HFF-Myc (cell line): ENCODE results near the gene ADORA2A.

Experiments
- DNase-seq: peaks from one replicate; pipeline ENCODE4 v3.0.0-alpha.2; 2011; ENCODE audit warnings: low read depth; ENCODE audit errors: extremely low read depth
- H3K4me3 ChIP-seq: replicated peaks from 2 replicates; pipeline ENCODE4 v1.5.1; 2011; ENCODE audit warnings: low read depth, mild to moderate bottlenecking, control low read depth, low read length
- TF ChIP-seq, protein P1 (sequence below): IDR thresholded peaks from 2 replicates; pipeline ENCODE4 v1.5.1; 2012; ENCODE audit warnings: mild to moderate bottlenecking, low read depth, low read length, control low read depth; ENCODE audit errors: missing control alignments

The ADORA2A gene

DNA sequence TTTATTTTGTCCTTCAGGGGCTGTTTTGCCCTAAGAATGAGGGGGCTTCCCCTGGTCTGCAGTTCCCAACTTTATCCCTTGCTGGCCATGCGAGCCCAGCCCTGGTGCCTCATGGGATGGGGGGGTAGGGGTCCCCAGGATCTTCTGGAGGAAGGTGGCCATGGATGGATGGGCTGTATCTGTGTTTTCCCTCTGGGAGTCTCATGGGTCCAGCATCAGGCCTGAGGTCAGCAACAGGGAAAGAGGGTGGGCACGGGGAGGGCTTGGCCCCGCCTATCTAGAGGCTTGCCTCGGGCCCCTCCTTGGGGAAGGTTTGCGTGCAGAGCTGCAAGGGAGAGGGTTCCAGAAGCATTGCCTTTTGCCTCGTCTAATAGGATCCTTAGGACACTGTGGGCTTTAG lies 10.8 kb upstream of the ADORA2A start:
- DNase-seq, result no peak
- TF ChIP-seq, protein P1, sequence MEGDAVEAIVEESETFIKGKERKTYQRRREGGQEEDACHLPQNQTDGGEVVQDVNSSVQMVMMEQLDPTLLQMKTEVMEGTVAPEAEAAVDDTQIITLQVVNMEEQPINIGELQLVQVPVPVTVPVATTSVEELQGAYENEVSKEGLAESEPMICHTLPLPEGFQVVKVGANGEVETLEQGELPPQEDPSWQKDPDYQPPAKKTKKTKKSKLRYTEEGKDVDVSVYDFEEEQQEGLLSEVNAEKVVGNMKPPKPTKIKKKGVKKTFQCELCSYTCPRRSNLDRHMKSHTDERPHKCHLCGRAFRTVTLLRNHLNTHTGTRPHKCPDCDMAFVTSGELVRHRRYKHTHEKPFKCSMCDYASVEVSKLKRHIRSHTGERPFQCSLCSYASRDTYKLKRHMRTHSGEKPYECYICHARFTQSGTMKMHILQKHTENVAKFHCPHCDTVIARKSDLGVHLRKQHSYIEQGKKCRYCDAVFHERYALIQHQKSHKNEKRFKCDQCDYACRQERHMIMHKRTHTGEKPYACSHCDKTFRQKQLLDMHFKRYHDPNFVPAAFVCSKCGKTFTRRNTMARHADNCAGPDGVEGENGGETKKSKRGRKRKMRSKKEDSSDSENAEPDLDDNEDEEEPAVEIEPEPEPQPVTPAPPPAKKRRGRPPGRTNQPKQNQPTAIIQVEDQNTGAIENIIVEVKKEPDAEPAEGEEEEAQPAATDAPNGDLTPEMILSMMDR, result no peak
- H3K4me3 ChIP-seq, result no peak overlapping the region

DNA sequence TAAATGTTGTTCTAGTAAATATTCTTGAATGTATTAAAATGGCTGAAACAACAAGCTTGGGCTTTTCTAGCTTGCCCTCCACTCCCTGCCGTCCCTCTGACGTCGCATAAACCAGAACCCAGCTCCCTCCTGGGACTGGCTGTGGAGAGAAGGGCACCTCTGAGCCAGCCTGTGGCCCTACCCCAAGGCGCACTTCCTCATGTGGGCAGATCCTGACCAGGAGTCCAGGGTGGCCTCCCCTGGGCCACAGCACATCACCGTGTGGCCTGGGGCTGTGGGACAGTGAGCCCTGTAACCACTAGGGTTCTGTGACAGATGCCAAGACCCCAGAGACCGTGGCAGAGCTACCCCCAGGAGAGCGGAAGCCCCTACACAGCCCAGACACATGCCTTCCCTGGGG lies 10.2 kb upstream of the ADORA2A start:
- no peak for DNase-seq
- H3K4me3 ChIP-seq, result no peak overlapping the region
- TF ChIP-seq, protein P1, result no peak

DNA sequence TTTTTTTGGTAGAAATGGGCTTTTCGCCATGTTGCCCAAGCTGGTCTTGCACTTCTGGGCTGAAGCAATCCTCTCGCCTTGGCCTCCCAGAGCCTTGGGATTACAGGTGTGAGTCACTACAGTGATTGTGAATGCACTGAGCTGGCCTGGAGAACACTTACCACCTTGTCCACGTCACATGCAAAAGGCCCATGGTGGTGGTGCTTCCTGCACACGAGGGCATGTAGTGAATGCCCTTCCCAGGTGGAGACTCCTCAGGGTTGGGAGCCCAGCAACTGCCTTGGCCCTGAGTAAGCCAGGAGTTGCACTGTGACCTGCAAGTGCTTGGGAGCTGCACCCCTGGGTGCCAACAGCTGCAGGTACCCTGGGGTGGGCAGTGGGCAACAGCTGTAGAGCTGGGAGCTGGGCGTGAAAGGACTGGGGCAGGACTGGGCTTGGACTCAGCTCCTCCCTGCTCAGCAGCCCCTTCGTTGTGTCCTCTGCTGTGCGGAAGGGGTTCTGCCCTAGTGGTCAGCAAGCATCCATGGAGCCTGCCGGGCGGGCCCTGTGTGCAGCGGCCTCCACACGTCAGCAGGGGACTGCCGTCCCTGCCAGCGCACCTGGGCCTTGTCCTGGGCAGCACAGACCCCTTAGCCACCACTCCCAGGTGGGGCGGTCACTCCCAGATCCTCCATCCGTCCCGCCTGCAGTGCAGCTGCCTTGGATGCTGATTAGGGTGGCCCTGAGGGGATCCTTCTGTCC lies 9.3 kb upstream of the ADORA2A start:
- DNase-seq, result no peak
- H3K4me3 ChIP-seq, result no peak overlapping the region
- TF ChIP-seq, protein P1, result no peak

DNA sequence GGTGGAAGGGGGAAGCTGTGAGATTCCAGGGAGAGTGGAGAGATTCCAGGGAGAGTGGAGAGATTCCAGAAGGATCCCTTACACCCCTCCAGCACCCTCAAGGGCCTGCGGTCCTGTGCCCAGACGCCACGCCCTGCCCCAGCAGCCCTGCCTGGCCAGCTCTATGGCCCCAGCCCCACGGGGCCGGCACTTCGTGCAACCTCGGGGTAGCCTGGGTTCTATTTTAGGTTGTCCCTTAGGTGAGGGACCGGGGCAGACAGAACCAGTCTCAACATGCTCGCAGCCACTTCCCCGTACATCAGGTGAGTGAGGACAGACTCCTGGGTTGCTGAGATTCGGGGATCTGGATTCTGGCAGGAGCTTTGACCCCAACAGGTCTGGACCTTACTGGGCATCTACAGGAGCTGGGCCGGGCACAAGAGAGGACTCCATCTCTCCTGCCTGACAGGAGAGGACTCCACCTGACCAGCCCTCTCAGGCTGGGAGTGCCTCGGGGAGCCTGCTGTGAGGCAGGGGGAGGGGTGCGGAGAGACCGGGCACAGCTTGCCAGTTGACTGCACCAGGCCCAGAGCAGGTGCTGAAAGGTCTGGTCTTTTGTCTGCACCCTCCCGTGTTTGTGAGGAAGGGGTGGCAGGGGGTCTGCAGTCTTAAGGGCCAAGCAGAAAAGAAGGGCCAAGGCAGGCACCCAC lies 8.5 kb upstream of the ADORA2A start:
- H3K4me3 ChIP-seq, result no peak overlapping the region
- DNase-seq, result no peak
- TF ChIP-seq, protein P1, result no peak

DNA sequence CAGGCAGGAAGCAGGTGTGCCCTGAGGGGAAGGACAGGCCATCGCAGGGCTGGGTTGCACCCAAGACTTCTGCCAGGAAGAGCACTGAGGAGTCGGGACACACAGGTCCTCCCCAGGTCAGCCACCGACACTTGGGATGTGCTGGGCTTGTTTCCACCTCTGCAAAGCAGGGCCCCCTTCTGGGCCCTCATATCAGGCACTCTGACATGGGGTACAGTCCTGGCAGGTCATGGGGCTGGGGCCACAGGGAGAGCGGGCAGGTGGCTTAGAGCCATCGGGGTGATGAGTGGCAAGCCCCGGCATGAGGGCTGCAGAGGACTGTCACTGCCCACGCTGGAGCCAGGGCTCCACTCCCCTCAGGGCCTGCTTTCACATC lies 7.9 kb upstream of the ADORA2A start:
- DNase-seq, result no peak
- TF ChIP-seq, protein P1, result no peak
- no peak overlapping the region for H3K4me3 ChIP-seq

DNA sequence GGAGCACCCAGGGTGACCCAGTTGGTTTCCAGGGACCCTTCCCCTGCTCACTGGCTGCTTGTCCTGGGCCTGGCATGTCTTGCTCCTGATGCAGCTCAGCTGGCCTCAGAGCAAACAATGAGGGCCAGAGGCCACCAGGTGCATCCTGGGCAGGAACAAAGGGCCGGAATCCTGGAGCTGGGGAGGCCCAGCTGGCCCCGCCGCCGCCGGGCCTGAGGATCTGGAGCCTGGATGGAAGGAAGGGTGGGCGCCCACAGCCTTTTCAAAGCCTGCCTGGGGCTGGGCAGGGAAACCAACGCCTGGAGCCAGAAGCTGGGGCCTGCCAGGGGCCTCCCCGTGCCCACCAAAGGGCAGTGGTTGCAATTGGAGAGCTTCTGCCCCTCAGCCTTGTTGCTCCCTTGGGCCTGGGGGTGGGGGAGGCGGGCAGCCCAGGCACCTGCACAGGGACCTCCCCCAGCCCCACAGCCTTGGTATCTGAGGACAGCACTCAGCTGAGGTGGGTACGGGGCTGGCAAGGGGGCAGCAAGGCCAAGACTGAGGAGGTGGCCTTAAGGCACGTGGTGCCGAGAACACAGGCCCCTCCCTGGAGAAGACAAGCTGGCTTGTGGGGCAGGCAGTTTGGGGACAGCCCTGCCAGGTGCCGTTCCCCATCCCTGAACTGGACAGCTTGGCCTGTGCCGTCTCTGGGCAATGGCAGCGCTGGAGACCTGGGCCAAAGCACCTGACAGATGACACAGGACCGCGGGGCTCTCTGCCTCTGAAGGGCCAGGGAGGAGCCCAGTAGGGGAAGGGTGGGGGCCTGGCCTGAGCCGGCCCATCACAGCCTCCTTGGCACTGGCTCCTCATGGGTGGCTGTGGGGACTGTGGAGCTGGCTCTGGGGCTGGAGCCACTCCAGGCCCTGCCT lies 7.1 kb upstream of the ADORA2A start:
- DNase-seq, result no peak
- no peak overlapping the region for H3K4me3 ChIP-seq
- TF ChIP-seq, protein P1, result no peak
